HG03103 (cell line): Measurements from ENCODE around the gene FANCL.
A peak's percentile ranks its signal among the peaks of the same experiment; 100 is the strongest.
"Not testable (repeated sequence)": the region's sequence is repeated elsewhere in the genome, so short reads cannot be mapped to it uniquely, and the experiment has no call there.

Experiments
- ATAC-seq: cut with Tn5 transposase; IDR thresholded peaks from one replicate; pipeline ENCODE4 v1.9.1; 2021; ENCODE audit warnings: low read depth; ENCODE audit not compliant: unreplicated experiment

FANCL gene

GRCh38 chr2:58240670-58241545, at the start of gene FANCL:
TSS of gene FANCL (minus strand) at chr2:58241325. CDS start at chr2:58241313, 12 bp downstream.
- peak; percentile 70 for ATAC-seq

GRCh38 chr2:58289029-58289428, 47.9 kb upstream of the FANCL start:
- ATAC-seq = no peak

- ATAC-seq = no peak
These were observed 42.8 kb upstream of the FANCL start for GRCh38 chr2:58283931-58284330.

- not testable (repeated sequence) for ATAC-seq
These were observed 34.0 kb upstream of the FANCL start for GRCh38 chr2:58275144-58275543.

- no peak for ATAC-seq
These were observed 30.7 kb upstream of the FANCL start for GRCh38 chr2:58271826-58272225.

- ATAC-seq = no peak
These were observed 27.6 kb upstream of the FANCL start for GRCh38 chr2:58268685-58269084.

GRCh38 chr2:58266211-58266610, 25.1 kb upstream of the FANCL start:
- ATAC-seq = no peak

- ATAC-seq = no peak
These were observed 20.1 kb upstream of the FANCL start for GRCh38 chr2:58261209-58261608.

- not testable (repeated sequence) for ATAC-seq
These were observed 17.3 kb upstream of the FANCL start for GRCh38 chr2:58258456-58258855.

- ATAC-seq = not testable (repeated sequence)
These were observed 10.4 kb upstream of the FANCL start for GRCh38 chr2:58251331-58252201.

- ATAC-seq = no peak
These were observed 380 bp upstream of the FANCL start for GRCh38 chr2:58241546-58241864.

GRCh38 chr2:58239243-58239925, 1.7 kb downstream of the FANCL start:
- ATAC-seq = no peak

GRCh38 chr2:58237741-58238140, 3.4 kb downstream of the FANCL start:
- ATAC-seq = no peak

GRCh38 chr2:58235984-58236383, 5.1 kb downstream of the FANCL start:
- ATAC-seq = no peak

GRCh38 chr2:58235170-58235569, 6.0 kb downstream of the FANCL start:
- no peak for ATAC-seq

- ATAC-seq = no peak
These were observed 12.8 kb downstream of the FANCL start for GRCh38 chr2:58228299-58228698.

GRCh38 chr2:58227171-58227917, 13.8 kb downstream of the FANCL start:
- no peak for ATAC-seq

GRCh38 chr2:58221909-58222308, 19.2 kb downstream of the FANCL start:
- no peak for ATAC-seq

- ATAC-seq = no peak
These were observed 25.7 kb downstream of the FANCL start for GRCh38 chr2:58215429-58215828.

GRCh38 chr2:58210951-58211568, 30.1 kb downstream of the FANCL start:
- ATAC-seq = not testable (repeated sequence)
